GM23338 (cell line): ENCODE data around the gene KLF14. TPM values are rescaled to one million over a fixed set of nuclear protein-coding genes. Genes with fewer than 3 reads are reported as not detected.

Source experiments
- ATAC-seq: fragments of 200-7000 bp; cut with Tn5 transposase; 3 replicates; pipeline ENCODE4 v1.9.1; 2020
- DNase-seq: peaks from one replicate; pipeline ENCODE4 v3.0.0-alpha.2; 2015; ENCODE audit warnings: low spot score
- H2AFZ ChIP-seq: fragments of 200-600 bp; sonication (generic); 2 replicates; pipeline ENCODE4 v1.8.0; 2016; ENCODE audit warnings: antibody characterized with exemption, mild to moderate bottlenecking, moderate library complexity
- H3F3A ChIP-seq: fragments of 200-600 bp; sonication (generic); replicated peaks from 2 replicates; pipeline ENCODE4 v1.8.0; 2017; ENCODE audit warnings: antibody characterized with exemption, mixed run types, low read depth
- H3K27ac ChIP-seq: fragments of 200-600 bp; sonication (generic); 2 replicates; pipeline ENCODE4 v1.6.1; 2016; ENCODE audit warnings: low read depth
- H3K27me3 ChIP-seq: fragments of 200-600 bp; sonication (generic); 2 replicates; pipeline ENCODE4 v1.8.0; 2016; ENCODE audit warnings: mild to moderate bottlenecking, mixed run types, moderate library complexity; ENCODE audit not compliant: insufficient read depth
- H3K36me3 ChIP-seq: fragments of 200-600 bp; sonication (generic); 2 replicates; pipeline ENCODE4 v1.8.0; 2016; ENCODE audit warnings: mild to moderate bottlenecking; ENCODE audit not compliant: insufficient read depth
- H3K4me1 ChIP-seq: fragments of 200-600 bp; sonication (generic); 2 replicates; pipeline ENCODE4 v1.8.0; 2016; ENCODE audit warnings: mild to moderate bottlenecking, moderate library complexity; ENCODE audit not compliant: insufficient read depth
- H3K4me2 ChIP-seq: fragments of 200-600 bp; sonication (generic); 2 replicates; pipeline ENCODE4 v1.7.1; 2017; ENCODE audit warnings: mixed run types
- H3K4me3 ChIP-seq: fragments of 200-600 bp; sonication (generic); 2 replicates; pipeline ENCODE4 v1.6.1; 2016; ENCODE audit warnings: mixed run types
- H3K79me2 ChIP-seq: fragments of 200-600 bp; sonication (generic); replicated peaks from 2 replicates; pipeline ENCODE4 v1.8.0; 2017; ENCODE audit warnings: mild to moderate bottlenecking; ENCODE audit not compliant: insufficient read depth
- H3K9me2 ChIP-seq: fragments of 200-600 bp; sonication (generic); 2 replicates; pipeline ENCODE4 v1.8.0; 2017; ENCODE audit not compliant: insufficient read depth
- H4K20me1 ChIP-seq: fragments of 200-600 bp; sonication (generic); replicated peaks from 2 replicates; pipeline ENCODE4 v1.8.0; 2017; ENCODE audit warnings: mild to moderate bottlenecking; ENCODE audit not compliant: insufficient read depth
- H3K27ac Mint-ChIP-seq: 2 replicates; pipeline ENCODE4 v1.8.0; 2020; ENCODE audit warnings: inconsistent platforms, mild to moderate bottlenecking, moderate library complexity, mixed read lengths
- H3K27me3 Mint-ChIP-seq: 3 replicates; pipeline ENCODE4 v1.8.0; 2022; ENCODE audit warnings: low read depth, mild to moderate bottlenecking, moderate library complexity, mixed read lengths, inconsistent platforms; ENCODE audit not compliant: insufficient read depth, poor library complexity
- H3K36me3 Mint-ChIP-seq: 3 replicates; pipeline ENCODE4 v1.8.0; 2021; ENCODE audit warnings: low read depth, mild to moderate bottlenecking, inconsistent platforms, moderate library complexity, mixed read lengths
- H3K4me1 Mint-ChIP-seq: 3 replicates; pipeline ENCODE4 v1.8.0; 2020; ENCODE audit warnings: mild to moderate bottlenecking, inconsistent platforms, mixed read lengths
- H3K4me3 Mint-ChIP-seq: 3 replicates; pipeline ENCODE4 v1.8.0; 2021; ENCODE audit warnings: moderate library complexity, mild to moderate bottlenecking, inconsistent platforms, mixed read lengths
- H3K9me3 Mint-ChIP-seq: 3 replicates; pipeline ENCODE4 v1.8.0; 2020; ENCODE audit warnings: moderate library complexity, mild to moderate bottlenecking, inconsistent platforms, mixed read lengths
- CTCF ChIP-seq, 2 experiments: fragments of 200-600 bp in 1 of 2; sonication (generic) in 1 of 2; conservative IDR thresholded peaks; 2 replicates each; pipeline versions ENCODE4 v1.5.1 to v1.6.1; 2016 to 2017; ENCODE audit warnings: antibody characterized with exemption in 2 of 2, low read depth in 2 of 2, mild to moderate bottlenecking in 2 of 2, moderate library complexity in 1 of 2
- NANOG ChIP-seq: IDR thresholded peaks from 2 replicates; pipeline ENCODE4 v1.6.1; 2016; ENCODE audit warnings: antibody characterized with exemption, borderline replicate concordance
- POLR2AphosphoS5 ChIP-seq: IDR thresholded peaks from 2 replicates; pipeline ENCODE4 v1.6.1; 2016; ENCODE audit warnings: antibody characterized with exemption, low read depth
- REST ChIP-seq: IDR thresholded peaks from one replicate; pipeline ENCODE4 v1.6.1; 2018; ENCODE audit warnings: antibody characterized with exemption; ENCODE audit not compliant: unreplicated experiment
- ZNF114 ChIP-seq: fragments of 250-450 bp; sonication (Bioruptor Pico); IDR thresholded peaks from 2 replicates; pipeline ENCODE4 v1.5.0; 2020; ENCODE audit warnings: mild to moderate bottlenecking, moderate library complexity
- ZNF462 ChIP-seq: fragments of 250-450 bp; sonication (Bioruptor Pico); IDR thresholded peaks from 2 replicates; pipeline ENCODE4 v1.5.0; 2020; ENCODE audit warnings: mild to moderate bottlenecking, moderate library complexity
- polyA plus RNA-seq: library from polyadenylated mRNA; unstranded; fragments of >200 nt; fragmentation: Nextera tagmentation; extraction: Ambion mirVana; gene quantifications from 2 replicates; pipeline ENCODE4 v1.2.1, GENCODE V29; 2016
- total RNA-seq: library from RNA; depleted of rRNA; stranded (reverse); fragments of >200 nt; shearing (Covaris generic); gene quantifications from 2 replicates; pipeline ENCODE4 v1.2.3, GENCODE V29; 2014

KLF14 gene
- total and polyA plus RNA-seq, 2 experiments from 2014 or later, result not detected

GRCh38 chr7:130721486-130722277 is 12.3 kb downstream of the KLF14 start:
- peak; percentile 98 for ATAC-seq
- H3K27ac ChIP-seq, result no peak overlapping the region

More at GRCh38 chr7:130721486-130722277, 12.3 kb downstream of the KLF14 start:
- no peaks in the 10 kb centered on the region for H4K20me1 ChIP-seq
- H3K4me1 ChIP-seq, result no peaks in the 10 kb centered on the region
- H3K79me2 ChIP-seq, result no peaks in the 10 kb centered on the region
- H3K4me3 Mint-ChIP-seq, result no peak overlapping the region
- no peak overlapping the region for H3K27ac Mint-ChIP-seq
- no peaks in the 10 kb centered on the region for H3K36me3 Mint-ChIP-seq
- peaks cover 3% of the 10 kb centered on the region; the same call in 1 of the 3 replicates for H3K4me1 Mint-ChIP-seq
- no peaks in the 10 kb centered on the region for H3K27me3 ChIP-seq
- peak; percentile 81 for DNase-seq
- no peaks in the 10 kb centered on the region for H3K36me3 ChIP-seq
- H2AFZ ChIP-seq, result no peak overlapping the region
- H3K27me3 Mint-ChIP-seq, result no peaks in the 10 kb centered on the region
- TF ChIP-seq NANOG (no peak), ZNF462 (CRISPR knock-in tag) (no peak), ZNF114 (CRISPR knock-in tag) (no peak), POLR2AphosphoS5 (no peak), CTCF (conservative IDR thresholded peaks at IDR 0.05; ENCODE audit: low read depth in 2 of 2) (peak; percentile 74 to 92), REST (no peak)
- H3K4me2 ChIP-seq, result no peak overlapping the region
- H3K9me3 Mint-ChIP-seq, result no peaks in the 10 kb centered on the region
- H3K4me3 ChIP-seq, result no peak overlapping the region
- H3F3A ChIP-seq, result no peaks in the 10 kb centered on the region
- H3K9me2 ChIP-seq, result no peaks in the 10 kb centered on the region
